Neutrophil (primary cell): ENCODE data around the gene PIK3CD.

Experiments used
- H3K27ac ChIP-seq: fragments of 200-600 bp; sonication (generic); 2 replicates; pipeline ENCODE4 v1.5.1; 2016; ENCODE audit warnings: mild to moderate bottlenecking, moderate library complexity
- H3K27me3 ChIP-seq: fragments of 200-600 bp; sonication (generic); 2 replicates; pipeline ENCODE4 v1.6.0; 2016; ENCODE audit warnings: mild to moderate bottlenecking
- H3K36me3 ChIP-seq: fragments of 200-600 bp; sonication (generic); 2 replicates; pipeline ENCODE4 v1.5.1; 2017
- H3K4me1 ChIP-seq, 2 experiments: fragments of 200-600 bp in 1 of 2; sonication (generic) in 1 of 2; 1 replicate in 1 of 2; 2 replicates in 1 of 2; pipeline versions ENCODE4 v1.5.1 to v1.6.1; 2013 to 2016; ENCODE audit warnings: low read depth in 1 of 2, low read length in 1 of 2, mild to moderate bottlenecking in 1 of 2, moderate library complexity in 1 of 2; ENCODE audit not compliant: control insufficient read depth in 1 of 2, insufficient read depth in 1 of 2
- H3K4me3 ChIP-seq, 2 experiments: fragments of 200-600 bp in 1 of 2; sonication (generic) in 1 of 2; 1 replicate in 1 of 2; 2 replicates in 1 of 2; pipeline ENCODE4 v1.5.1; 2013 to 2016; ENCODE audit warnings: low read depth in 1 of 2, low read length in 1 of 2, mild to moderate bottlenecking in 1 of 2, moderate library complexity in 1 of 2
- H3K9me3 ChIP-seq: fragments of 200-600 bp; sonication (generic); 2 replicates; pipeline ENCODE4 v1.5.1; 2016
- TF ChIP-seq, protein P1 (sequence below): fragments of 200-600 bp; sonication (generic); IDR thresholded peaks from 2 replicates; pipeline ENCODE4 v1.5.1; 2016; ENCODE audit warnings: antibody characterized with exemption

Gene PIK3CD

DNA sequence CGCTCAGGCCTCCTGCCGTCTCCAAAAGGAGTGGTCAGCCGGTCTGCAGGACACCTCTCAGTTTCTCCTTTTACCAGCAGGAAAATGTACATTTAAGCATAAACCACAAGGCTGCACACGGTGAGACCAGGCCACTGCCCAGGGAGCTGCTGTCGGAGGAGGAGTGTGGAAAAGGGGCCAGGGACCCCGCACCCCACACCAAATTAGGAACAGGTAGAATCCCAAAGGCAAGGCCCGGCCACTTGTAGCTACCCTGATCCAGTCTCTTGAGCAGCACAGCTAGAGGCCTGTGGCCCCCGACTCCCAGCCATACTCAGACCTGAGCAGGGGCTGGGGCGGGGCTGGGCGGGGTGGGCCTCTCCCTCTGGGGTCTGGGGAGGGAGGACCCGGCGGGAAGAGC is 78.0 kb downstream of the PIK3CD start:
- H3K27ac ChIP-seq: peak overlapping the region; percentile 96
- no peak overlapping the region for H3K4me3 ChIP-seq
- TF ChIP-seq, protein P1, sequence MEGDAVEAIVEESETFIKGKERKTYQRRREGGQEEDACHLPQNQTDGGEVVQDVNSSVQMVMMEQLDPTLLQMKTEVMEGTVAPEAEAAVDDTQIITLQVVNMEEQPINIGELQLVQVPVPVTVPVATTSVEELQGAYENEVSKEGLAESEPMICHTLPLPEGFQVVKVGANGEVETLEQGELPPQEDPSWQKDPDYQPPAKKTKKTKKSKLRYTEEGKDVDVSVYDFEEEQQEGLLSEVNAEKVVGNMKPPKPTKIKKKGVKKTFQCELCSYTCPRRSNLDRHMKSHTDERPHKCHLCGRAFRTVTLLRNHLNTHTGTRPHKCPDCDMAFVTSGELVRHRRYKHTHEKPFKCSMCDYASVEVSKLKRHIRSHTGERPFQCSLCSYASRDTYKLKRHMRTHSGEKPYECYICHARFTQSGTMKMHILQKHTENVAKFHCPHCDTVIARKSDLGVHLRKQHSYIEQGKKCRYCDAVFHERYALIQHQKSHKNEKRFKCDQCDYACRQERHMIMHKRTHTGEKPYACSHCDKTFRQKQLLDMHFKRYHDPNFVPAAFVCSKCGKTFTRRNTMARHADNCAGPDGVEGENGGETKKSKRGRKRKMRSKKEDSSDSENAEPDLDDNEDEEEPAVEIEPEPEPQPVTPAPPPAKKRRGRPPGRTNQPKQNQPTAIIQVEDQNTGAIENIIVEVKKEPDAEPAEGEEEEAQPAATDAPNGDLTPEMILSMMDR: no peak
- H3K4me1 ChIP-seq: peaks cover 20 to 21% of the 10 kb centered on the region in 2 experiments
- no peaks in the 10 kb centered on the region for H3K27me3 ChIP-seq
- peaks cover 86% of the 10 kb centered on the region for H3K36me3 ChIP-seq
- H3K9me3 ChIP-seq: no peaks in the 10 kb centered on the region

DNA sequence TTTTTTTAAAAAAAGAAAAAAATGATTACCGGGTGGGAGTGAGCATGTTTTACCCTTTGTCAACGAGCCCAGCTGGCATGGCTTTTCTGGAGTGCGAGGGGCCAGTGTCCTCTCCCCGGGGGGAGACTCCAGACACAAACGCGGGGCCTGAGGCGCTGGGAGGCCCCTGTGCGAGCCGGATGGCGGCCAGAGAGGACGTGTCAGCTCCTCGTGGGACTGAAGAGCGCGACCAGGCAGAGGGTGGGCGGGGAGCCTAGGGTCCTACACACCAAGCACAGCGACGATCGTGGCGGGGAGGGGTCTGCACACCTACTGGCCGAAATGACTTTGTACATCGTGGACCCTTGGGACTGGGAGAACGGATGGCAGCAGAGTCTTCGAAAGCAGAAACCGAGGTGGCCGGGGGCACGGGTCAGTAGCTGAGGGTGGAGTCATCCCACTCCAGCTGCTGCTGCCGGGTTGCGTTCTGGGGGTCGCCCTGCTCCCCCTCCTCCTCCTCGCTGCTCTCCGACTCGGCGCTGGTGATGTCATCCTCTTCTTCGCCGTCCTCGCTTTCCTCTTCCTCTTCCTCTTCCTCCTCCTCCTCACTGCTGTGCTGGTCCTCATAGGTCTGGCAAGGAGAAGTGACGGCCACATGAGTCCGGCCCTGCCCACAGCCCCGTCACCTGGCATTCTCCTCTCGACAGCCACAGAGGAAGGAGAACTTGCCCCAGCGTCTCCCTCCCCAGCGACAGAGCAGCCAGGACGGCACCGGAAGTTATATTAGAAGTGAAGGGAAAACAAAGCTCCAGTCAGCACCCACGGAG is 78.8 kb downstream of the PIK3CD start:
- TF ChIP-seq, protein P1: peak; percentile 38
- Histone ChIP-seq H3K36me3 (peaks cover 79% of the 10 kb centered on the region), H3K4me3 (peak overlapping the region; percentile 25 to 38), H3K27ac (peak overlapping the region; percentile 96), H3K4me1 (peaks cover 20 to 21% of the 10 kb centered on the region in 2 experiments), H3K27me3 (no peaks in the 10 kb centered on the region), H3K9me3 (no peaks in the 10 kb centered on the region)

DNA sequence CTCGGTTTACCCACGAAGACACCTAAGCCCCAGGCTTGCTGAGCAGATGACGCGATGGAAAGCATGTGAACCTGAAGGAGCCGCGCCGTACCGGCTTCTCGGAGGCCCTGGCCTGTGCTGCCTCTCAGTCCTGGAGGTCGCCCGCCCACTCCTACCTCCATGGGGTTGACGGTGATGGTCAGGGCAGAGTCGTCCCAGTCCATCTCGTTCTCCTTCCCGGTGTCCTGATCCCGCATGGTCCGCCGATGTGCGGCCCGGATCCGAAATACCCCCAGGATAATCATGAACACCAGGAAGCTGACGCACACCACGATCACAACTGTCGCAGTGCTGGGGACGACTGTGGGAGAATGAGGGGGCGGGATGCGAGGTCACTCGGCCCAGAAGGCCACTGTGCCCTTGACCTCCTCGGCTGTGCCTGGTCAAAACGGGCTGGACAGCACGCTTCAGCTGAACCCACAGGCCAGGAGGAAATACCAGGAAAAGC is 79.6 kb downstream of the PIK3CD start:
- TF ChIP-seq, protein P1: no peak
- Histone ChIP-seq H3K27ac (peak overlapping the region; percentile 96), H3K27me3 (no peaks in the 10 kb centered on the region), H3K4me1 (peaks cover 20 to 21% of the 10 kb centered on the region in 2 experiments), H3K4me3 (peak overlapping the region; percentile 25 to 38), H3K36me3 (peaks cover 71% of the 10 kb centered on the region), H3K9me3 (no peaks in the 10 kb centered on the region)

DNA sequence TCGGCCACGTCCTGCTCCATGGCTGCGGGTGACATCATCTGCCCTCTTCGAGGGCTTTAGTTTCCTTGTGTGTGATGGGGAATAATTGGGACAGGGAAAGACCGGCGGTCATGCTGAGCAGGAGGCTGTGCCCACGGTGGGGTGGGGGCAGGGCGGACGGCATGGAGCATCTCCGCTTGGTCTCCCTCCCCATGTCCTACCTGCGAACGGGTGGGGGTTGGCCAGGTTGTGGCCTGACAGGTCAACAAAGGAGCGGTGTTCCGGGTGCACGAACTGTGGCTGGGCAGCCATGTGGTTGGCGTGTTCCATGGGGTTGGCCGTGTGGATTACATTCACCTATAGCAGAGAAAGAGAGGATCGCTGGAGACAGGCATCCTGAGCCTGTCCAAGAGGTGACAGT is 80.0 kb downstream of the PIK3CD start:
- Histone ChIP-seq H3K9me3 (no peaks in the 10 kb centered on the region), H3K4me3 (peak overlapping the region in 1 of 2 experiments; percentile 38), H3K27me3 (no peaks in the 10 kb centered on the region), H3K4me1 (peaks cover 20 to 21% of the 10 kb centered on the region in 2 experiments), H3K27ac (peak overlapping the region; percentile 96), H3K36me3 (peaks cover 66% of the 10 kb centered on the region)
- TF ChIP-seq, protein P1: no peak

DNA sequence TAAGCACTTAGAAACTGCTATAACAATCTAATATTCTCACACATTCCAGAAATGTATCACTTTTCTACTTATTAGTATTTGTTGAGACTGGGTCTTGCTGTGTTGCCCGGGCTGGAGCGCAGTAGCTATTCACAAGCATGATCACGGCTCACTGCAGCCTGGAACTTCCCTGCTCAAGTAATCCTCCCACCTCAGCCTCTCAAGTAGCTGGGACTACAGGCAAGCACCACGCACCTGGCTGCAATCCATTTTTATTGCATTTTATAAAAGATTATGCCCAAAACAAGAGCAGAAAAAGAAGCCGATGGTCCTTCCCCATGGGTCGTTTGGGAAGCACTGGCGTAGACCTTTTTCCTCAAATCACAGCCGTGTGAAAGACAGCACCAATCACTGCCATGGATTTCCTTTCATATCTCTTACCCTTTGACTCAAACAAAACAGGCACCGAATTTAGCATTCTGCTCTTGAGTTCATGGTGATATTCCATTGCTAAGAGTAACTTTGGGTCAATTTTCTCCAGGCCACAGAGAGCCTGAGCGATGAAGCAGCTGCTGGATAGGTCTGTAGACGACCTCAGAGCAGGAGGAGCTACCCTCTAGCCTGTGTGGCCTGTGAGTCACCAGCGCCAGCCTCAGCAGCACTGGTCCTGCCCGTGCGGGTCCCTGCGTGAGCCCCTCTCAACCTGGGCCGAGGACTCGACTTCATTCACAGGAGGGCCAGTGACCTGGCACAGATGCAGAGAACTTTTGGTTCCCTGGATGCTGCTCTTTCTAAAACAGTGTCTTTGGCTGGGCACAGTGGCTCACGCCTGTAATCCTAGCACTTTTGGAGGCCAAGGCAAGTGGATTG is 80.8 kb downstream of the PIK3CD start:
- Histone ChIP-seq H3K27ac (peak overlapping the region; percentile 96), H3K4me1 (peaks cover 20 to 21% of the 10 kb centered on the region in 2 experiments), H3K4me3 (no peak overlapping the region), H3K9me3 (no peaks in the 10 kb centered on the region), H3K27me3 (no peaks in the 10 kb centered on the region), H3K36me3 (peaks cover 58% of the 10 kb centered on the region)
- TF ChIP-seq, protein P1: no peak
